Astrocyte (in vitro differentiated cells and primary cell): Measurements from ENCODE around the gene ZNF683. TPM values are rescaled to one million over a fixed set of nuclear protein-coding genes. Genes with fewer than 3 reads are reported as not detected.

Source experiments
- DNase-seq: peaks from one replicate; pipeline ENCODE4 v3.0.0-alpha.2; 2010; ENCODE audit warnings: low read depth
- FAIRE-seq: peaks from 2 replicates; lab custom pipeline; 2011; peaks lifted over from hg19 to GRCh38; lab: Jason Lieb, UNC
- H2AFZ ChIP-seq: 2 replicates; pipeline ENCODE4 v1.6.0; 2012; ENCODE audit warnings: low read depth, low read length, inconsistent platforms
- H3K27ac ChIP-seq: 2 replicates; pipeline ENCODE4 v1.5.1; 2011; ENCODE audit warnings: low read depth, low read length, inconsistent platforms
- H3K27me3 ChIP-seq: 2 replicates; pipeline ENCODE4 v1.6.0; 2011; ENCODE audit warnings: low read length, inconsistent platforms; ENCODE audit not compliant: insufficient read depth
- H3K36me3 ChIP-seq: 2 replicates; pipeline ENCODE4 v1.5.1; 2011; ENCODE audit warnings: low read length, inconsistent platforms; ENCODE audit not compliant: insufficient read depth
- H3K4me1 ChIP-seq: 2 replicates; pipeline ENCODE4 v1.5.1; 2011; ENCODE audit warnings: low read length, inconsistent platforms; ENCODE audit not compliant: insufficient read depth
- H3K4me2 ChIP-seq: 2 replicates; pipeline ENCODE4 v1.6.0; 2012; ENCODE audit warnings: low read length, inconsistent platforms
- H3K4me3 ChIP-seq: 2 replicates; pipeline ENCODE4 v1.5.1; 2011; ENCODE audit warnings: low read depth, mild to moderate bottlenecking, low read length, inconsistent platforms; ENCODE audit not compliant: insufficient read depth
- H3K79me2 ChIP-seq: 2 replicates; pipeline ENCODE4 v1.6.0; 2012; ENCODE audit warnings: mild to moderate bottlenecking, low read length, inconsistent platforms; ENCODE audit not compliant: insufficient read depth
- H3K9ac ChIP-seq: 2 replicates; pipeline ENCODE4 v1.6.0; 2012; ENCODE audit warnings: mild to moderate bottlenecking, low read length, inconsistent platforms
- H3K9me3 ChIP-seq: 2 replicates; pipeline ENCODE4 v1.5.1; 2012; ENCODE audit warnings: low read depth, mild to moderate bottlenecking, low read length, inconsistent platforms; ENCODE audit not compliant: insufficient read depth
- H4K20me1 ChIP-seq: 2 replicates; pipeline ENCODE4 v1.6.0; 2012; ENCODE audit warnings: low read length, inconsistent platforms; ENCODE audit not compliant: insufficient read depth
- H3K27ac Mint-ChIP-seq: one replicate; pipeline ENCODE4 v1.8.0; 2021; ENCODE audit warnings: mild to moderate bottlenecking, mixed read lengths; ENCODE audit not compliant: unreplicated experiment
- H3K27me3 Mint-ChIP-seq: one replicate; pipeline ENCODE4 v1.8.0; 2021; ENCODE audit warnings: low read depth, mixed read lengths; ENCODE audit not compliant: unreplicated experiment
- H3K36me3 Mint-ChIP-seq: one replicate; pipeline ENCODE4 v1.8.0; 2021; ENCODE audit warnings: low read depth, mixed read lengths; ENCODE audit not compliant: unreplicated experiment
- H3K4me1 Mint-ChIP-seq: one replicate; pipeline ENCODE4 v1.8.0; 2021; ENCODE audit warnings: low read depth, mixed read lengths; ENCODE audit not compliant: unreplicated experiment
- H3K4me3 Mint-ChIP-seq: one replicate; pipeline ENCODE4 v1.8.0; 2021; ENCODE audit warnings: mild to moderate bottlenecking, moderate library complexity, mixed read lengths; ENCODE audit not compliant: unreplicated experiment
- H3K9me3 Mint-ChIP-seq: one replicate; pipeline ENCODE4 v1.8.0; 2021; ENCODE audit warnings: mild to moderate bottlenecking, mixed read lengths; ENCODE audit not compliant: unreplicated experiment
- CTCF ChIP-seq: IDR thresholded peaks from 2 replicates; pipeline ENCODE4 v1.5.1; 2011; ENCODE audit warnings: low read depth, mild to moderate bottlenecking, inconsistent platforms, low read length, moderate library complexity; ENCODE audit not compliant: insufficient read depth
- EZH2 ChIP-seq: IDR thresholded peaks from 2 replicates; pipeline ENCODE4 v1.6.1; 2012; ENCODE audit warnings: mild to moderate bottlenecking, low read length, inconsistent platforms; ENCODE audit not compliant: insufficient read depth
- total RNA-seq: library from RNA; stranded (reverse); gene quantifications from 2 replicates; pipeline ENCODE4 v1.2.1, GENCODE V29; 2021

ZNF683 gene
- total RNA-seq, 1 donor from 2014 or later, result not detected

GRCh38 chr1:26378879-26379251 is 6.3 kb upstream of the ZNF683 start:
- DNase-seq (no peak), FAIRE-seq (no peak)
- Mint-ChIP-seq H3K4me3 (no peak overlapping the region), H3K27ac (no peak overlapping the region), H3K4me1 (peaks cover 29% of the 10 kb centered on the region), H3K36me3 (no peaks in the 10 kb centered on the region), H3K9me3 (no peaks in the 10 kb centered on the region), H3K27me3 (no peaks in the 10 kb centered on the region)
- Histone ChIP-seq H3K9ac (no peak overlapping the region), H3K27ac (peak overlapping the region; percentile 84), H3K36me3 (no peaks in the 10 kb centered on the region), H3K4me2 (peak overlapping the region; percentile 74), H2AFZ (no peak overlapping the region), H3K4me3 (no peak overlapping the region), H3K27me3 (no peaks in the 10 kb centered on the region), H4K20me1 (no peaks in the 10 kb centered on the region), H3K4me1 (peaks cover 16% of the 10 kb centered on the region), H3K9me3 (no peaks in the 10 kb centered on the region), H3K79me2 (no peaks in the 10 kb centered on the region)
- no peak for TF ChIP-seq EZH2
- no peak for TF ChIP-seq CTCF

DNA sequence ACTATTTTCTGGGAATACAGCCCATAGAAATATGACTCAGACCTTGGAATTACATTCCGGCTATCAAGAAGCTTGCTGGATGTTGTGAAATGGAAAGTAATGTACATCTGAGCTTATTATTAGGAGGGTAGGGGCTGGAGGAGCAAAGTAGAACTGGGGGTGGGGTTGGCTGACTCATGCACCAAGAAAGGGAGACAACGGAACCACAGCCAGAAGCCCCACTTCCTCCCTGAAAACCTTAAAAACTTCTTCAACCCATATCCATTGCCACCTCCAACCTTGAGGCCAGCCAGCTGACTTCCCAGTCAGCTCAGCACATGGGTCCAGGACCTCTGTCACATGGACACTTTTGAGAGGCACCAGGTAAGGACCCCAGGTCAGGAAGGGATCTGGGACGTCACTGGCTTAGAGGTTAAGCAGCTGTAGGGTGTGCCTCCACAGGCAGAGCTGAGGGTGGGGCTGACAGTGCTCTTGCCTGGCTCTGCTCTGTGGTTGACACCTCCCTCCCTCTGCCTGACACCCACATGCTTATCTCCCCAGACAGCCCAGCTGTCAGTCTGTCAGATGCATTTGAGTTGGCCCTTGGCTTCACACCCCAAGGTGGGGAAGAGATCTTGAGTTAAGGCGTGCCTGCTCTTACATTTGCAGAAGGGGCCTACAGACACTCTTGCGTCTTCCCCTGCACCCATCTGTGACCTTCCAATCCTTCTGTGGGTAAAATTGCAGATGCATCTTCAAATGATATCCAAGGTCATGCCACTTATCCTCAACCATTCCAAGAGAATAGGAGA is 5.7 kb upstream of the ZNF683 start:
- Mint-ChIP-seq H3K36me3 (no peaks in the 10 kb centered on the region), H3K27ac (peak overlapping the region; percentile 62), H3K4me3 (no peak overlapping the region), H3K4me1 (peaks cover 34% of the 10 kb centered on the region), H3K9me3 (no peaks in the 10 kb centered on the region), H3K27me3 (no peaks in the 10 kb centered on the region)
- peak; percentile 99 for DNase-seq
- H3K9ac ChIP-seq, result peak overlapping the region; percentile 51
- no peaks in the 10 kb centered on the region for H3K9me3 ChIP-seq
- H3K27me3 ChIP-seq, result no peaks in the 10 kb centered on the region
- H3K27ac ChIP-seq, result peak overlapping the region; percentile 84
- no peaks in the 10 kb centered on the region for H3K36me3 ChIP-seq
- TF ChIP-seq EZH2, result no peak
- TF ChIP-seq CTCF, result no peak
- H3K4me3 ChIP-seq, result peak overlapping the region; percentile 18
- H3K4me1 ChIP-seq, result peaks cover 20% of the 10 kb centered on the region
- peak; percentile 85 for FAIRE-seq
- H3K79me2 ChIP-seq, result no peaks in the 10 kb centered on the region
- peak overlapping the region; percentile 31 for H2AFZ ChIP-seq
- no peaks in the 10 kb centered on the region for H4K20me1 ChIP-seq
- H3K4me2 ChIP-seq, result peak overlapping the region; percentile 74

DNA sequence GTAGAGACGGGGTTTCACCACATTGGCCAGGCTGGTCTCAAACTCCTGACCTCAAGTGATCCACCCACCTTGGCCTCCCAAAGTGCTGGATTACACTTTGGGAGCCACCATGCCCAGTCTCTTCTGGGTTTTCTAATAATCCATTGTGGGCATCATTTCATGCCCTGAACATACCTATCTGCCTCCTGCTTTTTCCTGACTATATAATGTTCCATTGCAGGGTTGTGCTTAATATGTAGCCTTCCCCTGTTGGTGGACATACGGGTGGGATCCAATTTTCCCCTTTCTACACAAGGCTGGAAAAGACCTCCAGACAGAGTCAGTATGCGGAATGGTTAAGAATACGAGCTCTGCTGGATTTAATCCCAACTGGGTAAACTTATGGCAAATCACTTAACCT is 3.5 kb upstream of the ZNF683 start:
- no peaks in the 10 kb centered on the region for H3K79me2 ChIP-seq
- H3K9me3 Mint-ChIP-seq, result no peaks in the 10 kb centered on the region
- no peaks in the 10 kb centered on the region for H3K36me3 ChIP-seq
- H3K4me1 ChIP-seq, result peaks cover 20% of the 10 kb centered on the region
- H3K4me3 Mint-ChIP-seq, result no peak overlapping the region
- no peaks in the 10 kb centered on the region for H3K27me3 ChIP-seq
- no peak overlapping the region for H3K27ac ChIP-seq
- no peaks in the 10 kb centered on the region for H3K9me3 ChIP-seq
- no peaks in the 10 kb centered on the region for H3K27me3 Mint-ChIP-seq
- DNase-seq (no peak), FAIRE-seq (no peak)
- peaks cover 34% of the 10 kb centered on the region for H3K4me1 Mint-ChIP-seq
- H4K20me1 ChIP-seq, result no peaks in the 10 kb centered on the region
- no peak overlapping the region for H3K4me2 ChIP-seq
- no peak overlapping the region for H2AFZ ChIP-seq
- no peak for TF ChIP-seq EZH2
- TF ChIP-seq CTCF, result no peak
- H3K27ac Mint-ChIP-seq, result no peak overlapping the region
- no peak overlapping the region for H3K4me3 ChIP-seq
- no peaks in the 10 kb centered on the region for H3K36me3 Mint-ChIP-seq
- H3K9ac ChIP-seq, result no peak overlapping the region
